Effector memory CD4-positive, alpha-beta T cell (primary cell): ENCODE data around the gene ALDOC.

Experiments
- DNase-seq, 3 donors: peaks; one replicate each; pipeline ENCODE4 v3.0.0-alpha.2; 2020
- H3K27ac ChIP-seq: 2 replicates; pipeline ENCODE4 v1.7.0; 2013; ENCODE audit warnings: mild to moderate bottlenecking, low read length, moderate library complexity; ENCODE audit not compliant: insufficient read depth, poor library complexity, severe bottlenecking
- H3K27me3 ChIP-seq: replicated peaks from 2 replicates; pipeline ENCODE4 v1.7.0; 2013; ENCODE audit warnings: mild to moderate bottlenecking, low read length; ENCODE audit not compliant: insufficient read depth, control insufficient read depth, poor library complexity, severe bottlenecking
- H3K36me3 ChIP-seq: 2 replicates; pipeline ENCODE4 v1.7.0; 2013; ENCODE audit warnings: mild to moderate bottlenecking, low read length, moderate library complexity; ENCODE audit not compliant: control insufficient read depth, insufficient read depth
- H3K4me1 ChIP-seq: 2 replicates; pipeline ENCODE4 v1.7.0; 2013; ENCODE audit warnings: low read length, mild to moderate bottlenecking; ENCODE audit not compliant: control insufficient read depth, insufficient read depth, poor library complexity, severe bottlenecking
- H3K4me3 ChIP-seq: 2 replicates; pipeline ENCODE4 v1.7.0; 2013; ENCODE audit warnings: low read length, low read depth, mild to moderate bottlenecking; ENCODE audit not compliant: insufficient read depth, poor library complexity, severe bottlenecking
- H3K9me3 ChIP-seq: 2 replicates; pipeline ENCODE4 v1.7.0; 2013; ENCODE audit warnings: mild to moderate bottlenecking, low read length, moderate library complexity; ENCODE audit not compliant: control insufficient read depth

The ALDOC gene

DNA sequence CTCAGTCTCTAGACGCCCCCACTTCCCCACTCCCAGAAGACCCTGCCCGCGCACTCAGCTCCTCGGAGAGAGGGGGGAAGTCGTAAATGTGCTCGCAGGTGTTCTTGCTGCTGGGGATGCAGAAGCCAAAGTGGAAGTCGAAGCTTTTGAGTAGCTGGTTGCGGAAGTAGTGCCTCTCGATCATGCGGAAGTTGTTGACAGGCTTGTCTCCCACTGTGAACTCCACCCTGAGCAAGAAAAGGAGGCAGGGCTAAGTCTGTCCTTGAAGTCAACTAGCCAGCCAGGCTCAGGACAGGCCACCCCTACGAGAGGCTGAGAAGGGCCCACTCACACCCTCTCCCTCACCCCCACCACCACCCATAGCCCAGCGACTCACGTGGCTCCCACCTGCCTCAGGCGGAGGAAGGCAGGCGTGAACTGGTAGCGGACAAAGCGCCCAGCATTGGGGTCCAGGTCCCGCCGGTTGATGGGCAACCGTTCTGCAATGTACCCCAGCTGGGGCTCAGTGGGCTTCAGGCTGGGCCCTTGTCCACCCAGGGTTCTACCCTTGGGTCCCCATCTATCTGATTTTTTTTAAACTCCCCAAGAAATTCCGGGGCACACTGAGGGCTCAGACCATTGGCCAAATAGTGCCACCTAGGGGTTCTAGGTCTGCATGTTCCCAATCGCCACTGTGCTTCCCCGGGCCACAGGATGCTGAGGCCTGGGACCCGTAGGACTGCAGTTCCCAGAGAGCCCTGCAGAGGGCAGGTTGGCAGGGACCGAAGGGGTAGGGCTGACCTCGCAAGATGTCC is 28.9 kb downstream of the ALDOC start:
- Histone ChIP-seq H3K36me3 (peaks cover 12% of the 10 kb centered on the region), H3K27me3 (no peaks in the 10 kb centered on the region), H3K27ac (peak overlapping the region; percentile 89), H3K9me3 (no peaks in the 10 kb centered on the region), H3K4me3 (no peak overlapping the region), H3K4me1 (peaks cover 40% of the 10 kb centered on the region)
- DNase-seq = peak; percentile 11 to 34 (median 21)

DNA sequence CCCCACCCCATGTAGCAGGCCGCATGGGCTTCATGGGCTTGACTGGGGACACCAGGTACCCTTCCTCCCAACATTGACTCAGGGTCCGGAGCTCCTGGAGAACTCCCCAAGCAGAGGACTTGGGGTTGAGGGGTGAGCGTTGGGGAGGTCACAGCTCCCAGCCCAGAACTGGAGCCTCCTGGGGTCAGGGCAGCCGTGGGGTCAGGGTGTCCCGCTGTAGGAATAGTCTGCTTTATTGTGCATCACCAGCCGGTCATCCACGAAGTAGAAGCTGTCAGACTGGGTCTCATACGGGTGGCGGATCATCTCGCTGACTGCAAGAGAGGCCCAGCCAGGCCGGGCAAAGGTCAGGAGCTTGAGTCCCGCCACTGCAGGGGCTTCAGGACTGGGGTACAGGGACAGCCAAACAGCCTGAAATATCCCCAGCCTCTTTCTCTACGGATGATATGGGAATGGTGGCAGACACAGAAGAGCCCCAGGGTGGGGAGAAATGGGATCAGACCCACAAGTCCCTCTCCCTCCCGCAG is 29.5 kb downstream of the ALDOC start:
- H3K27ac ChIP-seq = no peak overlapping the region
- no peak for DNase-seq
- H3K36me3 ChIP-seq = peaks cover 12% of the 10 kb centered on the region
- H3K9me3 ChIP-seq = no peaks in the 10 kb centered on the region
- H3K27me3 ChIP-seq = no peaks in the 10 kb centered on the region
- no peak overlapping the region for H3K4me3 ChIP-seq
- H3K4me1 ChIP-seq = peaks cover 40% of the 10 kb centered on the region

DNA sequence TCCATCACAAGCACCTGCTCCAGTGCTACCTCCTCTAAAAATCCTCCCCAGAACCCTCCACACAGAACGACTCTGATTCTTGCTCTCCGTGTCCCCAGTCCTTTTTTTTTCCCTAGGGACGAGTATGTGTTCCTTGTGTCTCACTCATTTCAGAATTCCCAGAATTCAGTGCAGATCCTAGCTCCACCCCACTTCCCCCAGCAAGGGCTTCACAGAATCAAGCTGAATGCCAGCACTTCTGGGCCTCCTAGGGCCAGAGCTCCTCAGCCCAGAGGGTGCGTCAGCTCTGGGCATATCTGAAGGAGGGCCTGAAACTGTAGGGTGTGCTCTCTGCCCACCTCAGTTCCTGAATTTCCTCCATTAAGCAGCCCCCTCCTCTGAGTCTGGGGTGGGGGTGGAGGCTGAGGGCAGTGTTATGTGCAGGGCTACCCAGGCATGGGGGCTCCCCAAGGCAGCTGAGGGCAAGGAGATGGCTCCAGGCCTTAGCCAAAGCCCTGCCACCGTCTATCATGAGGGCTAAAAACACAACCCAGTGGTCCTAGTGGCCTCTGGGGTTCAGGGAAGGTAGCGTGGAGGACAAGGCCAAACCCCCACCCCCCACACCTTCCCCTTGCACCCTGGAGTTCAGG is 30.8 kb downstream of the ALDOC start:
- no peaks in the 10 kb centered on the region for H3K27me3 ChIP-seq
- H3K36me3 ChIP-seq = peaks cover 12% of the 10 kb centered on the region
- no peak for DNase-seq
- peaks cover 30% of the 10 kb centered on the region for H3K4me1 ChIP-seq
- H3K27ac ChIP-seq = no peak overlapping the region
- no peaks in the 10 kb centered on the region for H3K9me3 ChIP-seq
- H3K4me3 ChIP-seq = no peak overlapping the region

DNA sequence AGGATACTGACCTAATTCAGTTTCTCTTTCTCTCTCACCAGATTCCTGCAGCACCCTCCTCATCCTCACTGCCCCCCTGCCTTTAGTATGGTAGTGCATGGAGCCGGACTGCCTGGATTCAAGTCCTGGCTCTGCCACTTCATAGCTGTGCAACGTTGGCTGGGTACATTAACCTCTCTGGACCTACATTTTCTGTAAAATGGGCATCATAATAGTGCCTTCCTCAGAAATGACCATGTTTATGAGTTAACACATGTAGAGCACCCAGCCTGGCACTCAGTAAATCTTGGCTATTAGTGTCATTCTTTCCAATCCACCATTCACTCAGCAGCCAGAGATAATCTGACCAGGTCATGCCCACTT is 31.6 kb downstream of the ALDOC start:
- Histone ChIP-seq H3K27me3 (no peaks in the 10 kb centered on the region), H3K4me1 (peaks cover 22% of the 10 kb centered on the region), H3K27ac (no peak overlapping the region), H3K9me3 (no peaks in the 10 kb centered on the region), H3K36me3 (peaks cover 12% of the 10 kb centered on the region), H3K4me3 (no peak overlapping the region)
- no peak for DNase-seq

DNA sequence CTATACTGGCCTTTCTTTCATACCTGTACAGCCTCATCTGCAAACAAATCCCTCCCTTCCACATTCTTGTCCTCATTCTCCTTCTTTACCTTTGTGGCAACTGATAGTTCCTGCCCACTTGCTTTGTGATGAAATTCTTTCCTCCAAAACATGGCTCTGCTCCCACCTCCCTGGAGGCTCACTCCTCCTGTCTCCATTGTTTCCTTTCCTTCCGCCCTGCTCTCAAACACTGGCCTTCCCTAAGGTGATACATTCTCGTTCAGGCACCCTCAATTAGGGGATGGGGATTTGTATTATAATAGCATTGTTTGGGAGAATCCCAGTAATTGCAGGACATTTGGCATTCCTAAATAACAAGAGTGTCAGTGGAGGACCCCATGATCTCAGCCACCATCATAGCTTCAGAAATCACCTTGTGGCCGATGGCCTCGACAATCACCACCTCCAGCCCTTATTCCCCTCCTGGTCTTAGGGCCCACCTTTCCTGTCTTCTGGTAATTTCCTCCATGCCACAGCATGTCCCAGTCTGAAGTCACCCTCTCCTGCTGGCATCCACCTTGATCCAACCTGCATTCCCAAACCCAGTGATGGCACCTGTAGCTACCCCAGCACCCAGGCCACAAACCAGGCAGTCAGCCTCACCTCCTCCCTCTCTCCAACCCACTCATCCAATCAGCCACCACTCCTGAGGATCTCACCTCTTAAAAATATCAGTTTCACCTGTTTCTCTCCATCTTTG is 32.1 kb downstream of the ALDOC start:
- peaks cover 12% of the 10 kb centered on the region for H3K36me3 ChIP-seq
- H3K4me1 ChIP-seq = peaks cover 17% of the 10 kb centered on the region
- H3K9me3 ChIP-seq = no peaks in the 10 kb centered on the region
- no peak for DNase-seq
- H3K27ac ChIP-seq = no peak overlapping the region
- H3K4me3 ChIP-seq = no peak overlapping the region
- H3K27me3 ChIP-seq = no peaks in the 10 kb centered on the region

DNA sequence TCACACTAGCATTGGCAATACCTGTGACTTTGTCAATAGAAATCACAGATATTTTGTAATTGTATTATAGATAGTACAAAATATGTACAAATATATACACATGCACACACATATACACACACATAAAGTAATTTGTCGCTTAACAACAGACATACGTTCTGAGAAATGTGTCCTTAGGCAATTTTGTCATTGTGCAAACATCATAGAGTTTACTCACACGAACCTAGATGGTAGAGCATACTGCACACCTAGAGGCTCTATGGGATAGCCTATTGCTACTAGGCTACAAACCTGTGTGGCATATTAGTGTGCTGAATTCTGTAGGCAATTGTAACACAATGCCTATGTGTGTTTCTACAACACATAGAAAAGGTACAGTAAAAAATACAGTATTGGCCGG is 35.3 kb downstream of the ALDOC start:
- no peaks in the 10 kb centered on the region for H3K27me3 ChIP-seq
- H3K4me1 ChIP-seq = no peaks in the 10 kb centered on the region
- no peak overlapping the region for H3K4me3 ChIP-seq
- DNase-seq = no peak
- no peaks in the 10 kb centered on the region for H3K36me3 ChIP-seq
- no peaks in the 10 kb centered on the region for H3K9me3 ChIP-seq
- H3K27ac ChIP-seq = no peak overlapping the region

DNA sequence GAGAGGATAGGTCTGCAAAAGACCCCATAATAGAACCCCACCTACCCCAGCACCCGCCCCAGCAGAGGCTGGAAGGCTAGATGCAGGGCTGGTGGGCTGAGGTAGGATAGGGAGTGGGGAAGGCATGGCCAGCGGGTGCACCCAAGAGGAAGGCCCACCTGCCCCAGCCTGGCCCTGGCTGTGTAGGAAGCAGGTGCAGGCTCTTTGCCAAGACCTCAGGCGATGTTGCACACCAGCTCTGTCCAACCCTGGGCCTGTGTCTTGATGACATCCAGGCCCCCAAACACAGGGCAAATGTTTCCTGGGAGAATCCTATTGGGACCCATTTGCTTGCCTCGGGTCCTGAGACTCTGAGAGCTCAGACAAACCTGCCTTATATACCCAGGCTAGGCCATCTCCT is 36.5 kb downstream of the ALDOC start:
- Histone ChIP-seq H3K4me3 (no peak overlapping the region), H3K9me3 (no peaks in the 10 kb centered on the region), H3K36me3 (no peaks in the 10 kb centered on the region), H3K27me3 (no peaks in the 10 kb centered on the region), H3K4me1 (no peaks in the 10 kb centered on the region), H3K27ac (no peak overlapping the region)
- no peak for DNase-seq

DNA sequence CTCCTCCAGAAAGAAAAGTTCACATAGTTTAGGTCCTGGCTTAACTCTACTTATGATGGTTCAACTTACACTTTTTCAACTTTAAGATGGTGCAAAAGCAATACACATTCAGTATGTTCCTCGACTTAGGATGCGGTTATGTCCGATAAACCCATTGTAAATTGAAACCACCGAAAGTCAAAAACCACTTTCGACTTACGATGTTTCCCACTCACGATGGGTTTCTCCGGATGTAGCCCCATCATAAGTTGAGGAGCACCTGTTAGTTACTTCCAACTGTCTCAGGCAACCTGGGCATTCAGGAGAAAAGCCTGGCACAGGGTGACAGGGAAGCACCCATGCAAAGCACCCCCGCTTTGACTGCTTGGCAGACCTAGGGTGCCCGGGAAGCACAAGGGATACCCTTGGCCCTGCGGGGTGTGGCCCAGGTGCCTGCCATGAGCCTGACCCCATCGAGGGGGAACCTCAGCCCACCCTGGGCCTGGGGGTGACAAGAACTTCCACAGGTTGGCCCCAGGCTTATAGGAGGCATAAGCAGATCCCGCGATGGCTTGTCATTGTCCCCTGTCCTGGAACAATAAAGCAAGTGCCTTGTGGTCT is 38.3 kb downstream of the ALDOC start:
- Histone ChIP-seq H3K4me3 (no peak overlapping the region), H3K36me3 (no peaks in the 10 kb centered on the region)
- DNase-seq = no peak

DNA sequence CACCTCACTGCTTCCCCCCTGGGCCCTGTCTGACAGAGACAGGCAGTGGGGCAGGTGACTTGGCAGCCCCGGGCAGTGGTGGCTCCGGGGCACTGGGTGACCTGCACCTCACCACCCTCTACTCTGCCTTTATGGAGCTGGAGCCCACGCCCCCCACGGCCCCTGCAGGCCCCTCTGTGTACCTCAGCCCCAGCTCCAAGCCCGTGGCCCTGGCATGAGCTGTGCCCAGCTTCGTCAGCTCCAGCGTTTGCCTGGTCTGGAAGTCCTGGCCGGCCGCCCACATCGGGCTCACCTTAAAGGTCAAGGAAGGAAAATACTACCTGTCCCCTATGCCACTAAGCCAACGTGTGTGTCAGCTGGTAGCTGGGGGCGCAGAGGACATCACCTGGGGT is 39.5 kb downstream of the ALDOC start:
- no peak overlapping the region for H3K27ac ChIP-seq
- no peak for DNase-seq
- no peaks in the 10 kb centered on the region for H3K27me3 ChIP-seq
- H3K4me3 ChIP-seq = no peak overlapping the region
- H3K9me3 ChIP-seq = no peaks in the 10 kb centered on the region
- no peaks in the 10 kb centered on the region for H3K4me1 ChIP-seq
- H3K36me3 ChIP-seq = no peaks in the 10 kb centered on the region

More for the DNA sequence above, 38.3 kb downstream of the ALDOC start:
- Histone ChIP-seq H3K27ac (no peak overlapping the region), H3K4me1 (no peaks in the 10 kb centered on the region), H3K27me3 (no peaks in the 10 kb centered on the region), H3K9me3 (no peaks in the 10 kb centered on the region)
